T-helper 1 cell treated with Interleukin-12 subunit alpha and Interleukin-12 subunit beta and Interleukin-4 antibody, amounts not matched to agents 30 ng/mL and 1 ng/mL, for 36 hours (primary cell): ENCODE data around the gene CORO1C. TPM values are rescaled to one million over a fixed set of nuclear protein-coding genes. Genes with fewer than 3 reads are reported as not detected.
"Not testable (repeated sequence)": the region's sequence is repeated elsewhere in the genome, so short reads cannot be mapped to it uniquely, and the experiment has no call there.

Experiments
- intact Hi-C: fragments of 100-400 bp; cut with micrococcal nuclease; formaldehyde crosslinking; loops from one replicate; pipeline ENCODE4 v1.15.1; 2024
- total RNA-seq: library from RNA; stranded (reverse); gene quantifications from 2 replicates; pipeline ENCODE4 v1.2.3, GENCODE V29; 2022

Gene CORO1C
- total RNA-seq, 1 donor from 2014 or later: 35.4 TPM

DNA sequence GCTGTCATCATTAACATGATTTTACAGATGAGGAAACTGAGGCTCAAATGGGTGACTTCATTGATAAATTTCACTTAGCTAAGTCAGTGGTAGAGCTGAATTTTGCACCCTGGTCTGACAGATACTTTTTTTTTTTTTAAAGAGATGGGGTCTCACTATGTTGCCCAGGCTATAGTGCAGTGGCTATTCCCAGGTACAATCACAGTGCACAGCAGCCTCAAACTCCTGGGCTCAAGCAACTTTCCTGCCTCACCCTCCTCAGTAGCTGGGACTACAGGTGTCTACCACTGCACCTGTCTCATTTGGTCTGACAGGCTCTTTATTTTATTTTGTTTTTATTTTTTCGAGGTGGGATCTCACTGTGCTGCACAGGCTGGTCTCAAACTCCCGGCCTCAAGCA, 24.2 kb upstream of the CORO1C start:
- intact Hi-C loops: no loop called here

DNA sequence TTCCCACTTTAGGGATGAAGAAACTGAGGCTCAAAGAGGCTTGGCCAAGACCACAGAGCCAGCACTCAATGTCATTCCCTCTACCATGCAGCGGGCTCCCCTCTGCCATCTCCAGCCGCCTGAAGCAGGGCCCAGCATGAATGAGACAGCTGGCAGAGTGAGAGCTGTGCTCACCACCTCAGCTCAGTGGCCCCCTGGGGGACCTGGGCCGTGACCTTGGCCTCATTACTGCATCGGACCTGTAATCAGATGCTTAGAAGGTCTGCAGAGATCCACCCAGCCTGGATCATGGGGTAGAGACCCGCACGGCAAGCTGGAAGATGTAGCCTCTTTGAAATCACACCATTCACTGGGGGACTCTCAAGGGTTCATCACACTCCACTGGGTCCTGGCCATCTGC, 22.7 kb upstream of the CORO1C start:
- intact Hi-C loops: no loop called here

DNA sequence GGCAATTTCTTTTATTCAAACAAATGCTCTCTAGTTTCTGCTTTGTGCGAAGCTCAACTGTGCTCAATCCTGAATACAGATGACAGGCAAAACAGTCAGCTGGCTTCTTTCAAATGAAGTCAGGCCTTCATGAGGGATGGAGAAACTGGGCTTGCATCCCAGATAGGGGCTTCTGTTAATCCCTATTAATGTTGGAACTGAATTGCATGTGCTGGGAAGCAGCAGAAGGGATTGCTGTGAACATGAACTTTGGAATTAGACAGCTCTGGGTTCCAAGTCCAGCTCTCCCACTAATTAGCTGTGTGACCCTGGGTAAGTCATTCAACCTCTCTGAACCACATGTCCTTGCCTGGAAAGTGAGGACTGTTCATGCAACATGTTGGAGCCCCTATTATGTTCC, 21.1 kb upstream of the CORO1C start:
- intact Hi-C loops: no loop called here

DNA sequence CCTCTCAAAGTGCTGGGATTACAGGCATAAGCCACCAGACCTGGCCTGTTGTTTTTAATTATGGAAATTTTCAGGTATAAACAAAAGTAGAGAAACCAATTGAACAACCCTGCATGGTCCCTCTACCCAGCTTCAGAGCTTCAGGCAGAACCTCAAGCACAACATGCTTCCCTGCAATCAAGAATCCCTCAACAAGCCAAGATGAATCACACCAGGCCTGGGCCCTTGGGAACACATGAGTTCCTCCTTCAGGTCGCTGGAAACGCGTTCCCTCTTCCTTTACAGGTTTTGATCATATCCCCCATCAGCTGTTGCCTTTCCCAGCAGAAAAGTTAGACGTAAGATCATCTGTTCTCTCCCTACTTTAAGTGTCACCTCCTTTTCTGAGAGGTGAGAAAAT, 20.5 kb upstream of the CORO1C start:
- intact Hi-C loops: no loop called here

DNA sequence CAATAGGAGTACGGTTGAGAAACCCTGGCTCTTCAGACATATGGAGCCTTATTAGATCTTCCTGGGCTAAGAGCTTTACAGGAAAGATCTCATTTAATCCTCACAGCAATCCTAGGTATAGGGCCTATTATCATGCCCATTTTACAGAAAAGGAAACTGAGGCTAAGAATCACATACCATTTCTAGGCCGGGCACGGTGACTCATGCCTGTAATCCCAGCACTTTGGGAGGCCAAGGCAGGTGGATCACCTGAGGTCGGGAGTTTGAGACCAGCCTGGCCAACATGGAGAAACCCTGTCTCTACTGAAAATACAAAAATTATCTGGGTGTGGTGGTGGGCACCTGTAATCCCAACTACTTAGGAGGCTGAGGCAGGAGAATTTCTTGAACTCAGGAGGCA, 19.7 kb upstream of the CORO1C start:
- intact Hi-C loops: not testable (repeated sequence)

DNA sequence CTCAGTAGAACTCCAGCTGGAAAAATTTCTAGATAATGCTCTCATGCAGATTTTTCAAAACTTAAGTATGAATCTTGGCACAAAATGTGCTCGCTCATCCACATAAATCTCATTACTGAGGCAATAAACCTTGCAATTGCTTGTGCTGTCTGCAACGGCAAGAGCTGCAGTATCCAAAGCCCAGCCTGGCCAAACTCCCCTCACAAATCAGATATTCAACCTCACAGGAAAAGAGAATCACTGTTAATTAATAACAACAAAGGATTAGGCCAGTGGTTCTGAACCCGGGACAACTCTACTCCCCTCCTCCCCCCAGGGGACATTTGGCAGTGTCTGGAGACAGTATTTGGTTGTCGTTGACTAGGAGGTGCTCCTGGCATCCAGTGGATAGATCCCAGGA, 19.2 kb upstream of the CORO1C start:
- intact Hi-C loops: no loop called here

- intact Hi-C loops: no loop called here
These were observed 16.2 kb upstream of the CORO1C start for GRCh38 chr12:108747563-108747962.

GRCh38 chr12:108745641-108746040, 14.3 kb upstream of the CORO1C start:
- intact Hi-C loops: no loop called here

GRCh38 chr12:108744021-108744897, 12.9 kb upstream of the CORO1C start:
- intact Hi-C loops: no loop called here

- intact Hi-C loops: no loop called here
These were observed 6.9 kb upstream of the CORO1C start for GRCh38 chr12:108738170-108738569.

GRCh38 chr12:108735855-108736254, 4.5 kb upstream of the CORO1C start:
- intact Hi-C loops: no loop called here

DNA sequence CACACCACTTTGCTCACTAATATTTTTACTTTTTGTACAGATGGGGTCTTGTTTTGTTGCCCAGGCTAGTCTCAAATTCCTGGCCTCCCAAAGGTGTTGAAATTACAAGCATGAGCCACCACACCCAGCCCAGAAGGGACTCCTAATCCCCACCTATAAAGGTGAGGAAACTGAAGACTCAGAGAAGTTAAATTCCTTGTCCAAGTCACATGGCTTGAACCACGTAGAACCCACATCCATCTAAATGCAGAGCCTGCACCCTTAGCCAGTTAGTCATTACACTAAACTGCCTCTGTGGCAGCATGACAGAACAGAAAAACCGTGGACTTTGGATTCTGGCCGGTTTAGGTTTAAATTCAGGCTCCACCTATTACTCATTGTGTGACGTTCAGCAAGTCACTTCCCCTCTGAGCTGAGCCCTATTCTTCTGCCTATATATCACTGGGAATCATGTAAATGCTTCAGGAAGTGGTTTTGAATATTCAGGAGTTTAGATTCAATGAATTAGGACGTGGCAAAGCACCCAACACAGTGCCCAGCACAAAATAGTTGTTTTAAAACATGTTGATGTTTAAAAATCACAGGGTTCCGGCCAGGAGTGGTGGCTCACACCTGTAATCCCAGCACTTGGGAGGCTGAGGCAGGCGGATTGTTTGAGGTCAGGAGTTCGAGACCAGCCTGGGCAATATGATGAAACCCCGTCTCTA, 3.0 kb upstream of the CORO1C start:
- intact Hi-C loops: loop anchor here (5.0 kb wide), 3 partner anchors 103 to 1548 kb away; partner anchors contain the start of genes ATP2A2 and PWP1

DNA sequence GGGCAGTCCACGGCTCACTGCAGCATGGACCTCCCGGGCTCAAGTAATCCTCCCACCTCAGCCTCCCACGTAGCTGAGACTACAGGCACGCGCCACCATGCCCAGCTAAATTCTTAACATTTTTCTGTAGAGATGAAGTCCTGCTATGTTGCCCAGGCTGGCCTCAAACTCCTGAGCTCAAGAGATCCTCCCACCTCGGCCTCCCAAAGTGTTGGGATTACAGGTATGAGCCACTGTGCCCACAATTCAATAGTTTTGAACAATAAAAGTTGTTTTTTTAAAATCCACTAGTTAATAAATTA, 1.9 kb upstream of the CORO1C start:
- intact Hi-C loops: loop anchor here (5.0 kb wide), 3 partner anchors 104 to 1549 kb away; partner anchors contain the start of genes ATP2A2 and PWP1

DNA sequence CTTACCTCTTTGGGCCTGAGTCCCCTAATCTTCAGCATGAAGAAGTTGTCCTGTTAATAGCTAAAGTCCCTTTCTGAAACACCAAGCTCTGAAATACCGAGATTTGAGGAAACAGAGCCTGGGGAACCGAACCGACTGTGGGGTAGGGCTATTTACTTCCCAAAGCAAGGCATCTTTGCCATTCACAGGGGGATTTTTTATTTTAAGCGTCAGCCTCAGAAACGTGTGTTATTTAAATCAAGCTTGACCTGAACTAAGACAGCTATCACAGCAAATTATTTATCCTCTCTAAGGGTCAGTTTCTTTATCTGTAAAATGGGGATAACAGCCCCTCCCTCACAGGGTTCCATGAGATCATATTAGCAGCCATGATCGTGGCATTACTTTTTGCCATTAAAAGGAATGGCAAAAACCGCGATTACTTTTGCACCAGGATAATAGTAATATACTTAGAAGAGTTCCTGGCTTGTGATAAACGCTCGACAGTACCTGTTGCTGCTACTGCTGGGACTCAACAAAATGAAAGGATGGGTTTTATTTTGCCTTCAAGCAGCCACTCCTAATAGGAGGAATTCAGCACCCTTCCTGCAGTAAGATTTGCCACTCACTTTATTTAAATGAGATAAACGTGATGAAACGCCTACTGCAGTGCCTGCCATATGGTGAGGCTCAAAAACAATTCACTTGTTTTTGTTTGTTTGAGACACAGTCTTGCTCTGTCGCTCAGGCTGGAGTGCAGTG, 1.3 kb upstream of the CORO1C start:
- intact Hi-C loops: loop anchor here (1.0 to 5.0 kb wide), 7 partner anchors 68 to 1550 kb away; partner anchors contain the start of genes ATP2A2, FICD, PWP1 and SSH1

GRCh38 chr12:108731866-108732461, 646 bp upstream of the CORO1C start:
- intact Hi-C loops: loop anchor here (1.0 to 5.0 kb wide), 14 partner anchors 41 to 1550 kb away; partner anchors contain the start of genes ALKBH2, ATP2A2, FICD and PWP1

DNA sequence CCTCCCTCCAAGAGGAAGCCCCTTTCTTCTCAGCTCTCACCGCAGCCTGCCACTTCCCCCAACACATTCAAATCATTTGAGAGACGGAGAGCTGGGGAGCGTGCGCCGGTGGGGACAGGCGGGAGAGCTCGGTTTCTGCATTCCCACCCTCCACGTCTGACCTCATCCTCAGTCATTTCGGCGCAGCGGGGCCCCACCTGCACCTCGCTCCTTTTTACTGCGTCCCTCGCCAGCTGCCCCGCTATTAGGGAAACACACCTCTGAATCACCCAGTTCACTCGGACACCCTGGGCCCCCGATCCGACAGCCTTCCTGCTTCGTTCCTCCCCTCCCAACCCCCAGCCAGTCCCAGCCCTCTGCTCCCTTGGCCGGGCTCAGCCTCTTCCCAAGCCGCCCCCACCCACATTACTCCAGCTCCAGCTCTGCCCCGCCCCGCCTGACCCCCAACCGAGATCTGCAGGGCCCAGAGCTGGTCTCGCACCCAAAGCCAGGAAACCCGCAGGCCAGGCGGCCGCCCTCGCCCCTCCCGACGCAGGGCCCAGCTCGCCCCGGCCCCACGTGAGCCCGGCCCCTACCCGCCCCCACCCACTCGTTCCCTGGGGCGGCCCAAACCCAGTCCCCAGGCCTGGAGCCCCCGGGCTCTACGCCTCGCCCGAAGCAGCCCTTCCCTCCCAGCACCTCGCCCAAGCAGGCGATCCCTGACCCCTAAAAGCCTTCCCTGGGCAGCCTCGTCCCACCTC, 783 bp downstream of the CORO1C start:
- intact Hi-C loops: loop anchor here (1.0 to 5.0 kb wide), 10 partner anchors 39 to 1552 kb away; partner anchors contain the start of genes ALKBH2, ATP2A2 and PWP1

DNA sequence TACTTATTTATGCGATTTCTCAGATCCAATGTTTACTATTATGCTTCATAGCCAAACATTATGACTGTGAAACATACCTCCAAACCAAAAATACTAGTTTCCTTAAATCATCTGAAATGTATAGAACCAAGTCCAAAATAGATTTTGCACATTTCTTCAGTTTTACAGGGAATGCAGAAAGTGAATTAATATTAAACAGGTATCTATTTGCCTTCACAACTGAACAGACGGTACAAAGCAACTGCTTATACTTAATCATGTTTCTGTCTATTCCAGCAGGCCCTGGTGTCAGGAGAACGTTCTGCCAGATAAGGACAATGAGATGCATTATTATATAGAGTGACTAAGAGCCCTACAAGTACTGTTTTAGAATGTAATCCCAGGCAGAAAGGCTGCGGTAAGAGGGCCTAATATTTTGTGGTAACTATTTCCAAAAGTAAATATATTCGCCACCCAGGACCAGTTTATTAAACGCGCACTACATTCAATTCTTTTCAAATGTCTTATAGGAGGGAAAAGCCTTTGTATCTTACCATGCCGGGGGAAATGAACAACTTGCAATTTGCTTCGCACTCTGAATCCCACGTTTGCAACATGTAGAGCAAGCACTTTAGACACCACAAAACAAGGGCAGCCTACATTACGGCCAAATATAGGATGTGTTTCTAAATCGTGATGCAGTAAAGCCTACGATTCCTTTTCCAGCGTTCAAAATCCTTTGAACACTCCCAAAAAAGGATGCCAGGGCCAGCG, 1.5 kb downstream of the CORO1C start:
- intact Hi-C loops: loop anchor here (5.0 kb wide), 3 partner anchors 108 to 1553 kb away; partner anchors contain the start of genes ATP2A2 and PWP1

- intact Hi-C loops: no loop called here
These were observed 2.3 kb downstream of the CORO1C start for GRCh38 chr12:108728820-108729611.
